K562 (cell line): ENCODE data around the gene RMND5B. TPM values are rescaled to one million over a fixed set of nuclear protein-coding genes. Genes with fewer than 3 reads are reported as not detected.

Experiments used
- ATAC-seq: fragments of 200-7000 bp; cut with Tn5 transposase; 3 replicates; pipeline ENCODE4 v1.9.1; 2020; ENCODE audit warnings: moderate library complexity
- BruUV-seq: library from RNA; stranded (reverse); fragments of 400-500 nt; replicated peaks from 2 replicates; lab custom pipeline; 2021; lab: Mats Ljungman, UMichigan
- CTCF ChIA-PET: fragments of 300-600 bp; formaldehyde crosslinking; extraction: SDS; loops from one replicate; lab custom pipeline; 2021; ENCODE audit warnings: low intra/inter-chr PET ratio; lab: Yijun Ruan, JAX
- POLR2A ChIA-PET: fragments of 300-600, 350-650 bp; sonication (Branson Sonifier 250); formaldehyde crosslinking; extraction: SDS; loops from one replicate; lab custom pipeline; 2021; ENCODE audit warnings: antibody characterized with exemption, inconsistent platforms; lab: Yijun Ruan, JAX
- DNase-seq, 4 experiments: peaks; one replicate each; pipeline versions ENCODE4 v3.0.0 to v3.0.0-alpha.2; 2011 to 2018; ENCODE audit warnings: low spot score in 3 of 4, mixed read lengths in 3 of 4; ENCODE audit errors: extremely low read depth in 1 of 4
- FAIRE-seq: peaks from 2 replicates; lab custom pipeline; 2011; peaks lifted over from hg19 to GRCh38; lab: Jason Lieb, UNC
- H2AFZ ChIP-seq: 2 replicates; pipeline ENCODE4 v1.6.0; 2011; ENCODE audit warnings: low read depth, low read length, control low read depth, inconsistent platforms
- H3K27ac ChIP-seq: fragments of 200-600 bp; 3 replicates; pipeline ENCODE4 v1.8.0; 2011; ENCODE audit warnings: low read depth, mild to moderate bottlenecking, control low read depth, inconsistent platforms, low read length, moderate library complexity, mixed read lengths; ENCODE audit errors: extremely low read depth
- H3K27me3 ChIP-seq, 2 experiments: fragments of 300-600 bp in 1 of 2; 2 replicates in 1 of 2; 3 replicates in 1 of 2; pipeline versions ENCODE4 v1.6.0 to v1.8.0; 2011; ENCODE audit warnings: inconsistent platforms in 2 of 2, low read length in 2 of 2, mild to moderate bottlenecking in 1 of 2, mixed read lengths in 1 of 2, moderate library complexity in 1 of 2; ENCODE audit not compliant: control insufficient read depth in 2 of 2, insufficient read depth in 2 of 2
- H3K36me3 ChIP-seq: fragments of 300-600 bp; 3 replicates; pipeline ENCODE4 v1.8.0; 2011; ENCODE audit warnings: mild to moderate bottlenecking, low read length, inconsistent platforms; ENCODE audit not compliant: control insufficient read depth, insufficient read depth
- H3K4me1 ChIP-seq, 2 experiments: fragments of 200-600 bp in 1 of 2; replicated peaks in 1 of 2; 2 replicates in 1 of 2; 3 replicates in 1 of 2; pipeline versions ENCODE4 v1.5.1 to v1.8.0; 2011; ENCODE audit warnings: inconsistent platforms in 2 of 2, low read length in 2 of 2, mild to moderate bottlenecking in 1 of 2, mixed read lengths in 1 of 2, moderate library complexity in 1 of 2; ENCODE audit not compliant: control insufficient read depth in 2 of 2, insufficient read depth in 2 of 2
- H3K4me2 ChIP-seq: 2 replicates; pipeline ENCODE4 v1.6.1; 2011; ENCODE audit warnings: low read length, control low read depth, inconsistent platforms, mixed read lengths; ENCODE audit not compliant: insufficient read depth
- H3K4me3 ChIP-seq: fragments of 200-600 bp; sonication (generic), shearing (Covaris generic); 2 replicates; pipeline ENCODE4 v1.5.1; 2016; ENCODE audit warnings: control low read depth, inconsistent platforms
- H3K79me2 ChIP-seq: fragments of 200-600 bp; 3 replicates; pipeline ENCODE4 v1.8.0; 2011; ENCODE audit warnings: low read length, inconsistent platforms; ENCODE audit not compliant: control insufficient read depth, insufficient read depth
- H3K9ac ChIP-seq, 2 experiments: 2 replicates each; pipeline versions ENCODE4 v1.6.0 to v1.6.1; 2011; ENCODE audit warnings: low read depth in 2 of 2, low read length in 2 of 2, control low read depth in 1 of 2, inconsistent platforms in 1 of 2, mild to moderate bottlenecking in 1 of 2, mixed read lengths in 1 of 2; ENCODE audit not compliant: insufficient read depth in 1 of 2
- H3K9me1 ChIP-seq: one replicate; pipeline ENCODE4 v1.6.0; 2011; ENCODE audit warnings: inconsistent platforms, mild to moderate bottlenecking, low read length, moderate library complexity; ENCODE audit not compliant: control insufficient read depth, insufficient read depth
- H3K9me3 ChIP-seq: replicated peaks from 2 replicates; pipeline ENCODE4 v1.5.1; 2011; ENCODE audit warnings: low read depth, low read length, inconsistent platforms; ENCODE audit not compliant: control insufficient read depth, insufficient read depth
- H4K20me1 ChIP-seq: replicated peaks from 2 replicates; pipeline ENCODE4 v1.6.1; 2011; ENCODE audit warnings: low read length, inconsistent platforms, mixed read lengths; ENCODE audit not compliant: control insufficient read depth, insufficient read depth
- ATF3 ChIP-seq, 2 experiments: fragments of 450-650 bp in 1 of 2; sonication (generic) in 1 of 2; formaldehyde crosslinking in 1 of 2; IDR thresholded peaks in 1 of 2; conservative IDR thresholded peaks in 1 of 2; 2 replicates each; pipeline versions ENCODE4 v1.6.1 to v1.8.1; 2016 to 2023; ENCODE audit warnings: mild to moderate bottlenecking in 2 of 2, moderate library complexity in 2 of 2, inconsistent platforms in 1 of 2, missing genetic modification reagents in 1 of 2
- CEBPB ChIP-seq: fragments of 450-650 bp; IDR thresholded peaks from 2 replicates; pipeline ENCODE4 v1.6.1; 2016; ENCODE audit warnings: missing genetic modification characterization, missing compliant biosample characterization
- ZNF134 ChIP-seq: fragments of 250-450 bp; sonication (Bioruptor Pico); conservative IDR thresholded peaks from 2 replicates; pipeline ENCODE4 v1.4.0; 2020
- ZNF407 ChIP-seq: fragments of 450-650 bp; IDR thresholded peaks from 2 replicates; pipeline ENCODE4 v1.6.1; 2016; ENCODE audit warnings: low read depth
- WGBS: fragments of 100-300 bp; shearing (Covaris generic); methylation state at CpG from one replicate; pipeline ENCODE4 v1.1.6; 2016; ENCODE audit warnings: low coverage, mixed read lengths; ENCODE audit not compliant: insufficient coverage; ENCODE audit errors: missing lambda C conversion rate; 5-methylcytosine and 5-hydroxymethylcytosine counted together
- in situ Hi-C: fragments of 300-500 bp; cut with MboI; formaldehyde crosslinking; loops from 4 replicates; pipeline ENCODE4 v1.15.0; 2018; ENCODE audit warnings: inconsistent platforms, mixed read lengths
- intact Hi-C: fragments of 100-400 bp; cut with micrococcal nuclease; formaldehyde crosslinking; loops from 2 replicates; pipeline ENCODE4 v1.14.2; 2022
- polyA plus RNA-seq, 8 experiments: library from polyadenylated mRNA; depleted of rRNA in 4 of 8; stranded (reverse) in 5 of 8; unstranded in 3 of 8; fragments of >200 nt; fragmentation: Nextera tagmentation in 2 of 8; fragmentation: Illumina TruSeq in 1 of 8; extraction: Ambion mirVana in 2 of 8; extraction: Trizol in 1 of 8; gene quantifications; 2 replicates each; pipeline versions ENCODE4 v1.2.1 to v1.2.3, GENCODE V29; 2011 to 2014; ENCODE audit warnings: inconsistent platforms in 1 of 8, missing spikeins in 1 of 8
- total RNA-seq, 7 experiments: library from RNA; depleted of rRNA in 6 of 7; stranded (reverse); fragments of >200 nt in 6 of 7; fragmentation: Illumina TruSeq in 2 of 7; extraction: Trizol in 2 of 7; gene quantifications; 2 replicates each; pipeline versions ENCODE4 v1.2.1 to v1.2.3, GENCODE V29; 2011 to 2021; ENCODE audit warnings: low replicate concordance in 1 of 7

Gene RMND5B
- total and polyA plus RNA-seq, 9 of the 15 experiments (the other 6 are each of a cell fraction or from before 2014, with no cell fraction given): 2.6 to 57.0 (median 28.3) TPM

GRCh38 chr5:178110511-178110910 is 20.3 kb upstream of the RMND5B start (continued):
- TF ChIP-seq ATF3 (IDR thresholded peaks at IDR 0.05) (no peak), ATF3 (CRISPR knock-in tag; conservative IDR thresholded peaks at IDR 0.05) (no peak)

GRCh38 chr5:178111925-178112324 is 18.9 kb upstream of the RMND5B start:
- in situ Hi-C loops: no loop called here
- H4K20me1 ChIP-seq: peaks cover 9% of the 10 kb centered on the region; the same call in 1 of the 2 replicates
- no peak overlapping the region for H3K9ac ChIP-seq
- H3K4me3 ChIP-seq: no peak overlapping the region
- H3K4me2 ChIP-seq: no peak overlapping the region
- H3K79me2 ChIP-seq: peaks cover 33% of the 10 kb centered on the region
- no peaks in the 10 kb centered on the region for H3K36me3 ChIP-seq
- H3K9me3 ChIP-seq: no peaks in the 10 kb centered on the region
- no TSS peak for BruUV-seq
- ChIA-PET POLR2A (no interaction called here), CTCF (no interaction called here)
- H3K9me1 ChIP-seq: peaks cover 3% of the 10 kb centered on the region
- no peak for ATAC-seq
- no peak for DNase-seq
- peaks cover 31 to 43% of the 10 kb centered on the region in 2 experiments; a peak in 4 of 5 replicates for H3K4me1 ChIP-seq
- H3K27ac ChIP-seq: no peak overlapping the region
- intact Hi-C loops: loop anchor here (5.0 kb wide), 1 partner anchor 40 kb away; the partner anchor contains the start of gene NHP2
- H2AFZ ChIP-seq: no peak overlapping the region
- H3K27me3 ChIP-seq: no peaks in the 10 kb centered on the region
- FAIRE-seq: no peak
- TF ChIP-seq CEBPB (tag) (peak; percentile 30; the same call in 1 of the 2 replicates), ZNF407 (no peak), ZNF134 (CRISPR knock-in tag) (no peak)
- WGBS: 15% methylated on average over 2 of the region's 3 CpGs
